ENCODE measurements around the gene FLT3LG.

The FLT3LG gene

DNA sequence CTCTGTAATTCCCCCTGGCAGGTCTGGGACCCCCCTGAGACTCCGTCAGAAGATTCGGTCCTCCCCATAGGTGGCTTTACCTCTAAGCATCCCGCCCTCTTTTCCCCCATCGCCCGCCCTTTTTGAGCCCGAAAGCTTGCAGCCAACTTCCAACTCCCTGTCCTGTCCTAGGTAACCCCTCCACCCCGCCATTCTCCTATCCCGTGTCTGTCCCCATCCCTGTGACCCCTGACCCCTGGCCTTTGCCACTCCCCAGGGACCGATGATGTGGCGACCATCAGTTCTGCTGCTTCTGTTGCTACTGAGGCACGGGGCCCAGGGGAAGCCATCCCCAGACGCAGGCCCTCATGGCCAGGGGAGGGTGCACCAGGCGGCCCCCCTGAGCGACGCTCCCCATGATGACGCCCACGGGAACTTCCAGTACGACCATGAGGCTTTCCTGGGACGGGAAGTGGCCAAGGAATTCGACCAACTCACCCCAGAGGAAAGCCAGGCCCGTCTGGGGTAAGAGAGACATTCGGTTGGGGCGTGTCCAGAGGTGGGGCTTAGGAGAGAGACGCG lies 54.3 kb downstream of the FLT3LG start:
- peak overlapping the region; percentile 56 for H3K9ac ChIP-seq (ENCODE audit: insufficient read length, low read depth)

DNA sequence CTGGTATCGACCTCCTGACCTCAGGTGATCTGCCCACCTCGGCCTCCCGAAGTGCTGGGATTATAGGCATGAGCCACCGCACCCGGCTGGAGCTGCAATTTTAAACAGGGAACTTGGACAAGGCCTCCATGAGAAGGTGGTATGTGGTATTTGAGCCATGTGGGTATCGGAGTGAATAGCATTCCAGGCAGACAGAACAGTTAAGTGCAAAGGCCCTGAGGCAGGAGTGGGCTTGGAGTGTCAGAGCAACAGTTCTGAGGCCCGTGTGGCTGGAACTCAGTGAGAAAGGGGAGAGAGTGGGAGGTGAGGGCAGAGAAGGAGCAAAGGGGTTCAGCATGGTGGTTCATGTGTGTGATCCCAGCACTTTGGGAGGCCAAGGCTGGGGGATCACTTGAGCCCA lies 56.7 kb downstream of the FLT3LG start:
- DNase-seq (ENCODE audit: low read depth, low spot score), result no peak
- no peaks in the 10 kb centered on the region for H3K27me3 ChIP-seq (ENCODE audit: insufficient read depth, insufficient read length)

More for the DNA sequence above, 54.3 kb downstream of the FLT3LG start:
- Histone ChIP-seq H3K4me3 (ENCODE audit: insufficient read length, low read depth) (peak overlapping the region; percentile 45), H3K36me3 (ENCODE audit: insufficient read depth, insufficient read length, low read length) (peaks cover 13% of the 10 kb centered on the region), H3K9me3 (ENCODE audit: insufficient read depth, low read length) (no peaks in the 10 kb centered on the region), H3K27me3 (ENCODE audit: insufficient read depth, insufficient read length) (no peaks in the 10 kb centered on the region), H3K4me1 (ENCODE audit: insufficient read depth, insufficient read length) (peaks cover 5% of the 10 kb centered on the region)
- TF ChIP-seq YY1 (IDR thresholded peaks at IDR 0.05; ENCODE audit: insufficient read depth, insufficient read length) (no peak), ZNF274 (IDR thresholded peaks at IDR 0.05; ENCODE audit: low read depth, low read length) (no peak), SUZ12 (IDR thresholded peaks at IDR 0.05; ENCODE audit: extremely low read depth, insufficient read depth, insufficient read length) (no peak)
- DNase-seq (ENCODE audit: low read depth, low spot score), result no peak

DNA sequence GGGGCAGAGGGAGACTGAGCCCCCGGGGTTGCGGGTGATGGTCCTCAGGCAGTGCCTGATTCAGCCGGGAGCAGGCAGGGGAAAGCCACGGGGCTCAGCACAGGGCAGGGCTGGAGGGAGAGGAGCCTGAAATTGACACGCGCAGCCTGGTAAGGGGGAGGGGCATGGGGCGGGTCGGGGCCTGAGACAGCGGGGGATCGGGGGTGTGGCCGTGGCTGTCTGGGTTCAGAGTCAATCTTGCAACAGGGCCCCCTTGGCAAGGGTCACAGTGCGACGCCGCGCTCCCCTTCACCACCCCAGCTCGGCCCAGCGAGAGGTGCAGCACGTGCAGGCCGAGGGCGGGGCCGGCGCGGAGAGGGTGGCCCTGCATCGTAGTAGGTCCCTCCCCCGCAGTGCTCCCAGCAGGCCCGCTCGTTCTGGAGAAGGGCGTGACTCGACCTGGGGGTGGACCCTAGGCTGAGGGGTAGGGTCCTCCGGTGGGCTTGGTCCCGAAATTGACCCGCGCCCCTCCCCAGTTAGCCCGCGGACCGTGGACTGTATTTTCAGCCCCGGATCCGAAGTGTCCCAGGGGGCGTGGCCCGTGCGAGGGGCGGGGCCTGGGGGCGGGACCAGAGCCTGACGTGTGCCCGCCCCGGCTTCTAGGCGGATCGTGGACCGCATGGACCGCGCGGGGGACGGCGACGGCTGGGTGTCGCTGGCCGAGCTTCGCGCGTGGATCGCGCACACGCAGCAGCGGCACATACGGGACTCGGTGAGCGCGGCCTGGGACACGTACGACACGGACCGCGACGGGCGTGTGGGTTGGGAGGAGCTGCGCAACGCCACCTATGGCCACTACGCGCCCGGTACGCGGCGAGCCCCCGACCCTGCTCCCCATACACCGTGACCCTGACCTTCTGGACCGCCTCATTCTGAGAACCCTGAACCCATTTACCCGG lies 59.8 kb downstream of the FLT3LG start:
- DNase-seq (ENCODE audit: low read depth, low spot score), result no peak
- peak overlapping the region; percentile 65 for H3K4me3 ChIP-seq (ENCODE audit: insufficient read length, low read depth)
- peaks cover 7% of the 10 kb centered on the region for H3K4me1 ChIP-seq (ENCODE audit: insufficient read depth, insufficient read length)
- TF ChIP-seq SUZ12 (IDR thresholded peaks at IDR 0.05; ENCODE audit: extremely low read depth, insufficient read depth, insufficient read length), result no peak
- no peak for TF ChIP-seq YY1 (IDR thresholded peaks at IDR 0.05; ENCODE audit: insufficient read depth, insufficient read length)
- TF ChIP-seq ZNF274 (IDR thresholded peaks at IDR 0.05; ENCODE audit: low read depth, low read length), result no peak
- no peaks in the 10 kb centered on the region for H3K9me3 ChIP-seq (ENCODE audit: insufficient read depth, low read length)
- peaks cover 12% of the 10 kb centered on the region for H3K36me3 ChIP-seq (ENCODE audit: insufficient read depth, insufficient read length, low read length)
- no peaks in the 10 kb centered on the region for H3K27me3 ChIP-seq (ENCODE audit: insufficient read depth, insufficient read length)
- peak overlapping the region; percentile 66 for H3K9ac ChIP-seq (ENCODE audit: insufficient read length, low read depth)

More for the DNA sequence above, 56.7 kb downstream of the FLT3LG start:
- no peaks in the 10 kb centered on the region for H3K9me3 ChIP-seq (ENCODE audit: insufficient read depth, low read length)
- no peak for TF ChIP-seq SUZ12 (IDR thresholded peaks at IDR 0.05; ENCODE audit: extremely low read depth, insufficient read depth, insufficient read length)
- no peak for TF ChIP-seq ZNF274 (IDR thresholded peaks at IDR 0.05; ENCODE audit: low read depth, low read length)
- TF ChIP-seq YY1 (IDR thresholded peaks at IDR 0.05; ENCODE audit: insufficient read depth, insufficient read length), result no peak
- no peak overlapping the region for H3K4me3 ChIP-seq (ENCODE audit: insufficient read length, low read depth)
- no peak overlapping the region for H3K9ac ChIP-seq (ENCODE audit: insufficient read length, low read depth)
- H3K4me1 ChIP-seq (ENCODE audit: insufficient read depth, insufficient read length), result peaks cover 7% of the 10 kb centered on the region
- H3K36me3 ChIP-seq (ENCODE audit: insufficient read depth, insufficient read length, low read length), result peaks cover 11% of the 10 kb centered on the region

DNA sequence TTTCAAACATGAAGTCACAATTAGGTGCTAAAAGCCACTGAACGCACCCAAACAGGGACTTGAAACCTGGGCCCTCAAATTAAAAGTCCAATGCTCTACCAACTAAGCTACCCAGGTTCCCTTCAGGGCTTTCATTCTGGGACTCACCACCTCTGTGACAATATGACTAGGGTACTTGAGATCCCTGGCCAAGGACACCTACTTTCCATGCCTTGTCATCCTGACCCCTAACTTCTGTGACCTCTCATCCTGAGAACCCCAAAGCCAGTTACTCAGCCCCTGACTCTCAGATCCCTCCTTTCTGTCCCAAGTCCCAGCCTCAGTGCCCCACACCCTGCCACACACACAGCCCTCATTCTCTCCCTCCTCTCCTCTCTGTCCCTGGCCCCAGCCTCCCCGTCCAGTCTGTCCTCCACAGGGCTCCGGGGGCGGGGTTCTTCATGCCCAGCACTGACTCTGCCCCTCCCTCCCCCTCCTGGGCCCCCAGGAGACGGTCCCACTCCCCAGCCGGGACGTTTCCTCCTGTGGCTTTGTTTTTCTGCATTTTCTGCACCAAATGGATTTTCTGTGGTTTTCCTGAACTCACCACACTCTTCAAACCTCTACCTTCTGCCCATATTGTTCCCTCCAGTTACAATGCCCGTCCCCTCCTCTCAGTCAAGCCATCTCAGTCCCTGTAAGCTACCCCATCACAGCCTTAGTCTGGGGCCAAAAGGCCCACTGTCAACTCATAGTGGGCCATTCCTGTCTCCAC lies 60.8 kb downstream of the FLT3LG start:
- Histone ChIP-seq H3K9ac (ENCODE audit: insufficient read length, low read depth) (no peak overlapping the region), H3K4me1 (ENCODE audit: insufficient read depth, insufficient read length) (peaks cover 7% of the 10 kb centered on the region), H3K36me3 (ENCODE audit: insufficient read depth, insufficient read length, low read length) (peaks cover 15% of the 10 kb centered on the region), H3K4me3 (ENCODE audit: insufficient read length, low read depth) (no peak overlapping the region), H3K27me3 (ENCODE audit: insufficient read depth, insufficient read length) (no peaks in the 10 kb centered on the region), H3K9me3 (ENCODE audit: insufficient read depth, low read length) (no peaks in the 10 kb centered on the region)
- DNase-seq (ENCODE audit: low read depth, low spot score), result no peak
- TF ChIP-seq SUZ12 (IDR thresholded peaks at IDR 0.05; ENCODE audit: extremely low read depth, insufficient read depth, insufficient read length) (no peak), YY1 (IDR thresholded peaks at IDR 0.05; ENCODE audit: insufficient read depth, insufficient read length) (no peak), ZNF274 (IDR thresholded peaks at IDR 0.05; ENCODE audit: low read depth, low read length) (no peak)
